Glutamatergic neuron (in vitro differentiated cells): ENCODE data around the gene ZNF740. TPM values are rescaled to one million over a fixed set of nuclear protein-coding genes. Genes with fewer than 3 reads are reported as not detected.
A peak's percentile ranks its signal among the peaks of the same experiment; 100 is the strongest.

Experiments
- DNase-seq: peaks from one replicate; pipeline ENCODE4 v3.0.0; 2022
- H3K27ac Mint-ChIP-seq: one replicate; pipeline ENCODE4 v1.8.0; 2020; ENCODE audit warnings: mild to moderate bottlenecking, mixed read lengths, inconsistent platforms; ENCODE audit not compliant: unreplicated experiment
- H3K27me3 Mint-ChIP-seq: one replicate; pipeline ENCODE4 v1.8.0; 2020; ENCODE audit warnings: mild to moderate bottlenecking, moderate library complexity, mixed read lengths, inconsistent platforms; ENCODE audit not compliant: unreplicated experiment
- H3K36me3 Mint-ChIP-seq: one replicate; pipeline ENCODE4 v1.8.0; 2020; ENCODE audit warnings: mild to moderate bottlenecking, mixed read lengths, inconsistent platforms; ENCODE audit not compliant: unreplicated experiment
- H3K4me1 Mint-ChIP-seq: one replicate; pipeline ENCODE4 v1.8.0; 2020; ENCODE audit warnings: mild to moderate bottlenecking, low read depth, mixed read lengths, inconsistent platforms; ENCODE audit not compliant: unreplicated experiment
- H3K4me3 Mint-ChIP-seq: one replicate; pipeline ENCODE4 v1.8.0; 2020; ENCODE audit warnings: mild to moderate bottlenecking, mixed read lengths, inconsistent platforms; ENCODE audit not compliant: unreplicated experiment
- H3K9me3 Mint-ChIP-seq: one replicate; pipeline ENCODE4 v1.8.0; 2020; ENCODE audit warnings: mild to moderate bottlenecking, moderate library complexity, mixed read lengths, inconsistent platforms; ENCODE audit not compliant: unreplicated experiment
- total RNA-seq: library from RNA; stranded (reverse); fragmentation: NEBNext Ultra II Directional; extraction: Animal tissue kit (Norgen Biotek cat#: 25700); gene quantifications from one replicate; pipeline ENCODE4 v1.2.1, GENCODE V29; 2021; ENCODE audit not compliant: unreplicated experiment
- TF ChIP-seq, protein P1 (sequence below): fragments of 200-600 bp; sonication (generic); IDR thresholded peaks from one replicate; pipeline ENCODE4 v1.5.0; 2021; ENCODE audit not compliant: partially characterized antibody, unreplicated experiment

ZNF740 gene
- total RNA-seq, 1 donor from 2014 or later: 38.2 TPM

DNA sequence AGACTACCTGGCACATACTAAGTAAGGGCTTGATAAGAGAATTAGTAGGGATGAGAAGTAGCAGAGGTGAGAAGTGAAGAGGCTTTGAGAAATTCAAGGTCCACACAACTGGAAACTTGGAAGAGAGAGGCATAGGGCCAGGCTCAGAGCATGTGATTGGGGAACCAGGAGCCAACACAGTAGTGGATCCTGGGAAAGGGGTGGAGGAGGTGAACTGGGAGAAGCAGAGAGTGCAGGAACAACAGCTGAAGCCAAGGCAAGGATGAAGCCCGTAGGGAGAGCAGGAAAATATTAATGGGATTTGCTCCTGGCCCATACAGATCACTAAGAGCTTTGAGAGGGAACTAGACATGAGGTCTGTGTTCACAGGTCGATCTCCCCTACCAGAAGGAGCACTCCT lies 27.9 kb downstream of the ZNF740 start:
- DNase-seq: no peak
- peaks cover 2% of the 10 kb centered on the region for H3K27me3 Mint-ChIP-seq
- peaks cover 3% of the 10 kb centered on the region for H3K9me3 Mint-ChIP-seq
- no peak overlapping the region for H3K4me3 Mint-ChIP-seq
- H3K36me3 Mint-ChIP-seq: no peaks in the 10 kb centered on the region
- no peak overlapping the region for H3K27ac Mint-ChIP-seq
- H3K4me1 Mint-ChIP-seq: peaks cover 4% of the 10 kb centered on the region
- TF ChIP-seq, protein P1, sequence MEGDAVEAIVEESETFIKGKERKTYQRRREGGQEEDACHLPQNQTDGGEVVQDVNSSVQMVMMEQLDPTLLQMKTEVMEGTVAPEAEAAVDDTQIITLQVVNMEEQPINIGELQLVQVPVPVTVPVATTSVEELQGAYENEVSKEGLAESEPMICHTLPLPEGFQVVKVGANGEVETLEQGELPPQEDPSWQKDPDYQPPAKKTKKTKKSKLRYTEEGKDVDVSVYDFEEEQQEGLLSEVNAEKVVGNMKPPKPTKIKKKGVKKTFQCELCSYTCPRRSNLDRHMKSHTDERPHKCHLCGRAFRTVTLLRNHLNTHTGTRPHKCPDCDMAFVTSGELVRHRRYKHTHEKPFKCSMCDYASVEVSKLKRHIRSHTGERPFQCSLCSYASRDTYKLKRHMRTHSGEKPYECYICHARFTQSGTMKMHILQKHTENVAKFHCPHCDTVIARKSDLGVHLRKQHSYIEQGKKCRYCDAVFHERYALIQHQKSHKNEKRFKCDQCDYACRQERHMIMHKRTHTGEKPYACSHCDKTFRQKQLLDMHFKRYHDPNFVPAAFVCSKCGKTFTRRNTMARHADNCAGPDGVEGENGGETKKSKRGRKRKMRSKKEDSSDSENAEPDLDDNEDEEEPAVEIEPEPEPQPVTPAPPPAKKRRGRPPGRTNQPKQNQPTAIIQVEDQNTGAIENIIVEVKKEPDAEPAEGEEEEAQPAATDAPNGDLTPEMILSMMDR: no peak

DNA sequence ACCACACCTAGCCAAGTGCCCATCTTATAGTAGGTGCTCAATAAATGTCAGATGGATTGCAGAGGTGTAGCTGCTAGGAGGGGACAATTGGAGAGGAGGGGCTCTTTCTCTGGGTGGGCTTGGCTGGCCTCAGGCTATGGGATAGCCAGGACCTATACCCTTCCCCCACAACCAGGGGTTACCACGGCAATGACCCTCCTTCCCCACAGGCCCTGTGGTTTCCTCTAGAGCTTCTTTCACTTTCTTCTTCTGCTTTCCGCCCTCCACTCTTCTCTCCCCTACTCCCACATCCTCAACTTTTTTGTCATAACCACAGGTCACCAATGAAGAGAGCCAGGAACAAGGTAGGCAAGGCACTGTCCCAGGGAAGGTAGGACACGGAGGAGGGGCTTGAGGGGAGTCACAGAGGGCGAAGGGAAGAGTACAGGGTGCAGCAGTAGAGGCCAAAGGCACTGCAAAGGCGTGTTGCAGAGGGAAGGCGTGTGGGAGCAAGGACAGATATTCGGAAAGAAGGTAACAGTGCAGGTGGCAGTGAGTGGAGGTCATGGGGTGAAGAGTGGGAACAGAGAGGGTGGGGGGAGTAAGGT lies 28.4 kb downstream of the ZNF740 start:
- peaks cover 8% of the 10 kb centered on the region for H3K4me1 Mint-ChIP-seq
- TF ChIP-seq, protein P1: no peak
- no peaks in the 10 kb centered on the region for H3K36me3 Mint-ChIP-seq
- no peak overlapping the region for H3K27ac Mint-ChIP-seq
- peaks cover 3% of the 10 kb centered on the region for H3K9me3 Mint-ChIP-seq
- no peak for DNase-seq
- peaks cover 2% of the 10 kb centered on the region for H3K27me3 Mint-ChIP-seq
- no peak overlapping the region for H3K4me3 Mint-ChIP-seq

DNA sequence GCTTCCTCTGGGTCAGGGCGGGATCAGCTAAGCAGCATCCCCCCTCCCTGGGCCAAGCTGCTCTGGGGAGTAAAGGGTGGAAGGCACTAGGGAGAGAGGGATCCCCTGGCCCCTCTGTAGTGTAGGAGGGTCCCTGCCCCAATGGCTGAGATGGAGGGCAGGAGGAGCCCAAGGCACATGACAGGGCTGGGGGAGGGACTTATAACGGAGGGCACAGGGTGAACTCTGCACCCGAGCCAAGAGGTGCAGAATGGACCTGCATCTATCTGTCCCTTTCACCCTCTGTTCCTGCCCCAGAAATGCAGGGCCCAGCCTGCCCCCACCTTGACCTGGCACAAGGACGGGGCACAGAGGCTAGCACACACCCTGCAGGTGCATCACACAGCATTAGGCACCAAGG lies 30.3 kb downstream of the ZNF740 start:
- Mint-ChIP-seq H3K4me3 (no peak overlapping the region), H3K9me3 (peaks cover 4% of the 10 kb centered on the region), H3K4me1 (peaks cover 8% of the 10 kb centered on the region), H3K27ac (no peak overlapping the region), H3K27me3 (peaks cover 4% of the 10 kb centered on the region), H3K36me3 (no peaks in the 10 kb centered on the region)
- TF ChIP-seq, protein P1: no peak
- no peak for DNase-seq

DNA sequence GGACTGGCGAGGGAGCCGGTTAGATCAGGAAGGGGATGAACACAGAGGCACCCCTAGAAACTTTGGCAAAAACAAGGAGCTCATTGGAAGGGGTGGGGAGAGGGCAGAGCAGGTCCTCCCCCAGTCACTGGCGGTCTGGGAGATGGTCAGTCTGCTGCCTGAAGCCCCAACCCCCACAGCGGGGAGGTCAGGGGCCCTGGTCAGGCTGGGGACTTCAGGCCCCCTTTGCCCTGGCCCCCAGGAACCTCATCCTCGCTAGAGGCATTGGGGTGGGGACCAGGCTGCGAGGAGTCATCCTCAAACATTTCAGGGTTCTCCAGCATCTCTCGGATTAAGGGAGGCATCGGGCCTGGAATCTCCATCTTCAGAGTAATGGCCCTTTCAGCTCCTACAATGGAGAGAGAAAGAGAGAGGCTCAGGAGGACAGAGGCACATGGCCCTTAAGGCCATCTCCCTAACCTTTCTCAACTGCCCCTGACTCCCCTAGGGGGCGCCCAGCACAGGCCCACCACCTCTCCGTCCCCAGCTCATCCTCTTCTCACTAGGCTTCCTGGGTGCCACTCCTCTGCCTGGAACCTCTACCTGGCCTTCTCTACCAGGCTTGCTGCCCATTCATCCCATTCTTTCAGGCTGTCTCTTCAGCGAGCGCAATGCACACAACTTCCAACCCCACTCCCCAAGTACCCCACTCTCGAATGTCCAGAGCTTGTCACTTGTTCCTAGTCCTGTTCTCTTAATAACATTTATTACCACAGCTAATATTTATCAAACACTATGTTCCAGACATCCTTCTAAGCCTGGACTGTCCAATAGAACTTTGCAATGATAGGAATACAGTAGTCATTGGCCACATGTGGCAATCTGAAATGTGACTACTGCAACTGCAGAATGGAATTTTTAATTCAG lies 31.2 kb downstream of the ZNF740 start:
- Mint-ChIP-seq H3K27ac (no peak overlapping the region), H3K9me3 (peaks cover 5% of the 10 kb centered on the region), H3K27me3 (peaks cover 11% of the 10 kb centered on the region), H3K36me3 (no peaks in the 10 kb centered on the region), H3K4me3 (no peak overlapping the region), H3K4me1 (peaks cover 10% of the 10 kb centered on the region)
- DNase-seq: peak; percentile 62
- TF ChIP-seq, protein P1: peak; percentile 45

DNA sequence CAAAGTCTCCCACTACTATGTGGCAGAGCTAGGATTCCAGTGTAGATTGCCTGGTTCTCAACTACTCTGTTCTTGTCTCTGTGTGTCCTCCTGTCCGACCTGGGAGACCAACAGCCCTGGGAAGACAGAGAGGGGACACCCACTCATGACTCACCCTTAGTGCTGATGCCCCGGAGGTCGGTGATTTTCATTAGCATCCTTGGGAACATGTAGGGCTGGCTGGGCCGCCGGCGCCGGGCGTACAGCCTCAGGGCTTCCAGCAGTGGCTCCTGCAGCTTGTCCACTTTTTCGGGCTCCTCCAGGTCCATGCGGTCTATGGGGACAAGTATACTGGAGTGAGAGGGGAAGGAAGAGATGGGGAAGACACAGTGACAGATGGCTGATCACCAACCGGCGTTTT lies 32.4 kb downstream of the ZNF740 start:
- TF ChIP-seq, protein P1: no peak
- Mint-ChIP-seq H3K27ac (no peak overlapping the region), H3K36me3 (no peaks in the 10 kb centered on the region), H3K9me3 (peaks cover 8% of the 10 kb centered on the region), H3K27me3 (peaks cover 13% of the 10 kb centered on the region), H3K4me1 (peaks cover 11% of the 10 kb centered on the region), H3K4me3 (no peak overlapping the region)
- DNase-seq: no peak
